Epithelial cell of proximal tubule (primary cell): ENCODE data around the gene SAMD11. TPM values are rescaled to one million over a fixed set of nuclear protein-coding genes. Genes with fewer than 3 reads are reported as not detected.

Source experiments
- DNase-seq: peaks from one replicate; pipeline ENCODE4 v3.0.0-alpha.2; 2011; ENCODE audit warnings: low read depth
- H3K4me3 ChIP-seq: 2 replicates; pipeline ENCODE4 v1.5.1; 2011; ENCODE audit warnings: low read depth, mild to moderate bottlenecking, low read length
- CTCF ChIP-seq: conservative IDR thresholded peaks from 2 replicates; pipeline ENCODE4 v1.5.1; 2012; ENCODE audit warnings: low read depth, mild to moderate bottlenecking, low read length
- total RNA-seq: library from RNA; depleted of rRNA; stranded (reverse); fragments of >200 nt; gene quantifications from 2 replicates; pipeline ENCODE4 v1.2.3, GENCODE V29; 2015

Gene SAMD11
- total RNA-seq, 1 donor from 2014 or later = 3.5 TPM

- no peak for DNase-seq
- no peak overlapping the region for H3K4me3 ChIP-seq
- TF ChIP-seq CTCF = no peak
These were observed 48.2 kb downstream of the SAMD11 start for GRCh38 chr1:971751-972506.

GRCh38 chr1:972726-973458 is 49.2 kb downstream of the SAMD11 start:
- no peak for DNase-seq

GRCh38 chr1:973459-974292 is 50.0 kb downstream of the SAMD11 start:
- DNase-seq = no peak
- H3K4me3 ChIP-seq = no peak overlapping the region
- TF ChIP-seq CTCF = no peak

More at GRCh38 chr1:972726-973458, 49.2 kb downstream of the SAMD11 start:
- H3K4me3 ChIP-seq = no peak overlapping the region
- TF ChIP-seq CTCF = no peak

GRCh38 chr1:974293-974640 is 50.5 kb downstream of the SAMD11 start:
- no peak for TF ChIP-seq CTCF
- no peak for DNase-seq
- H3K4me3 ChIP-seq = no peak overlapping the region

- DNase-seq = no peak
- TF ChIP-seq CTCF = no peak
These were observed 51.1 kb downstream of the SAMD11 start for GRCh38 chr1:974687-975328.

GRCh38 chr1:975365-975764 is 51.6 kb downstream of the SAMD11 start:
- TF ChIP-seq CTCF = no peak
- no peak for DNase-seq
- no peak overlapping the region for H3K4me3 ChIP-seq

More at GRCh38 chr1:974687-975328, 51.1 kb downstream of the SAMD11 start:
- H3K4me3 ChIP-seq = no peak overlapping the region
